ENCODE measurements around the gene AHNAK. TPM values are rescaled to one million over a fixed set of nuclear protein-coding genes. Genes with fewer than 3 reads are reported as not detected.
"Not testable (repeated sequence)": the region's sequence is repeated elsewhere in the genome, so short reads cannot be mapped to it uniquely, and the experiment has no call there.

The AHNAK gene
- total RNA-seq, 1 experiment from 2014 or later: 11.3 TPM

DNA sequence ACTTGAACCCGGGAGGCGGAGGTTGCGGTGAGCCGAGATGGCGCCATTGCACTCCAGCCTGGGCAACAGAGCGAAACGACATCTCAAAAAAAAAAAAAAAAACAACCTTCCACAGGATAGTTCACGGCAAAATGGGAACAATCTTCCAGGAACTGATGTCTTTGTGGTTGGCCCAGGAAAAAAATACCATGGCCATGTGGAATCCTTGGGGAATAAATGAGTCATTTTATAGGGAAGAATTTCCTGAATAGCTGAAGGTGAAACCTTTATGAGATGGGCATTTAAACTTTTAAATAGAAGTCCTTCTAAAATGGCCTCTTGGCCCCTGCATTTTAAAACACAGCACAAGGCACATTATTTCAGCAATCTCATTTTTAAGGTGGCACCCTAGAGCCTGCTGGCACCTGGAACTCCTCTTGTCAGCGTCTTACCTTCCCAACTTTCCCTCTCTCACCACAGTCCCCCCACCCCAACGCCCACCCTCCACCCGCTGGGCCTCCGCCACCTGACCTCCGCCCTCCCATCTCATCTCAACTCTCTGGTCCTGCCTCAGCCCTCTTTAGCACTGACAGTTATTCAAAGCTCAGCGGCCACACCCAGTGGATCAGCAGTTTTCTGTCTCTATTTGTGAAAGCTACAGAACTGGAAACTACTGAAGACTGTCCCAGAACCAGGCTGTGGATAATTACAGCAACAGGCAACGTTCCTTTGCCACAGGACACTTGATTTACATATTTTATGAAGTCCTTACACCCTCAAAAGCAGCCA lies 84.7 kb downstream of the AHNAK start:
- in situ Hi-C loops (cut with HindIII; ENCODE audit: low pct_unique_long_range_greater_than_20kb, low sequenced_read_pairs): no loop called here
- peak; percentile 52 for DNase-seq (ENCODE audit: low read depth, low spot score)

DNA sequence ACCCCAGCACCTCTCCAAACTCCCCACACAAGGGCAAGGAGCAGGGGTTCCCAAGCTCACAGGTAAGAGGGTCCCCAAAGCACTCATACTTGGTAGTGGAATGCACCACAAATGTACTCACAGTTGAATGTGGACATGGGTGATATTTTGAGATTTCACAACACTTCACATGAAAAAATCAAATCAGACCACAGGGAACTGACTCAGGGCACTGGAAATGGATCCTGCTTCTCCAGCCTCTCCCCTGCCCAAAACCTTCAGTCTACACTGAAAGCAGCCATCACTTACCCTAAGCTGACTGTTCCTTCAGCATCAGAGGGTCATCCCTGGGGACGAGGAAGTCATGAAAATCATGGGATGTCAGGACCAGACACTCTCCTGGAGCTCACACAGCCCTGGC lies 87.5 kb downstream of the AHNAK start:
- in situ Hi-C loops (cut with HindIII; ENCODE audit: low pct_unique_long_range_greater_than_20kb, low sequenced_read_pairs): no loop called here
- no peak for DNase-seq (ENCODE audit: low read depth, low spot score)

DNA sequence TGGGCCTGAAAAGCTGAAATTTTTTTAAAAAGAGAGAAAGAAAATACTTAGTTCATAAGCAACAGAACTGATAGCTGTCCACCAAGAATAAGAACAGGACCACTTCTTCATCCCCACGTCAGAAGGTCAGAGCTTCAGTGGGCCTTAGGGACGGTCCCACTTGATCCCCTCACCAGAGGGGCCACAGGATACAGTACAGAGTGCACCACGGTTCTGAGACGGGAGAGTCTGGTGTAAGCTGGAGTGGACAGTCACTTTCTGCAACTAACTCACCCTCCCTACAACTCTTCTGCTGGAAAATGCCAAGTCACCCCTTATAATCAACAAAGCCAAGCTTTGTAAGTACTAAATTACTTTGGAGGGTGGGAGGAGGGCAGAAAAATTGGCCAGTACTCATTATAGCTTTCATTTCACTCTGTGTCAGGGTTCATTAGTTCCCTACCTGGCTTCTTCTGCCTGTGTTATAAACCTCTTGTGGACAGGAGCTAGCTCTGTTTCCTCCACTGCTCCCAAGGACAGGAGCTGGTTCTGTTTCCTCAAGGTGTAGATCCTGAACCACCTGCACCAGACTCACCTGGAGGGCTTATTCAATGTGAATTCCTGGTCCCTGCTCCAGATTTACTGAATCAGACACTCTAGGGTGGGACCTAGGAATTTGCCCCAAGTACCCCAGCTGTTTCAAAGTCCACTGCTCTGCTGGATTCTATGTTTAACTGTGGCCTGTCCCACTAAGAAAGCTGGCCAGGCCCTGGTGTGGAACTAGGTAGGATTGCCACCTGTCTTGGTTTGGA lies 88.2 kb downstream of the AHNAK start:
- DNase-seq (ENCODE audit: low read depth, low spot score): peak; percentile 49
- in situ Hi-C loops (cut with HindIII; ENCODE audit: low pct_unique_long_range_greater_than_20kb, low sequenced_read_pairs): no loop called here

DNA sequence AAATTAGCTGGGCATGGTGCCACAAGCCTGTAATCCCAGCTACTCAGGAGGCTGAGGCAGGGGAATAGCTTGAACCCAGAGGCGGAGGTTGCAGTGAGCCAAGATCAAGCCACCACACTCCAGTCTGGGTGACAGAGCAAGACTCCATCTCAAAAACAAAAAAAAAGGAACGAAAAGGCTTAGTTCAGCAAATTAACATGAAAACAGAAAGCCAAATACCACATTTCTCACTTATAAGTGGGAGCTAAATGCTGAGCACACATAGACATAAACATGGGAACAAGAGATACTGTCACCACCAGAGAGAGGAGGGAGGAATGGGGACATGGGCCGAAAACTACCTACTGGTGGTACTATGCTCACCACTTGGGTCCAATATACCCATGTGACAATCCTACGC lies 89.1 kb downstream of the AHNAK start:
- no peak for DNase-seq (ENCODE audit: low read depth, low spot score)
- in situ Hi-C loops (cut with HindIII; ENCODE audit: low pct_unique_long_range_greater_than_20kb, low sequenced_read_pairs): no loop called here

DNA sequence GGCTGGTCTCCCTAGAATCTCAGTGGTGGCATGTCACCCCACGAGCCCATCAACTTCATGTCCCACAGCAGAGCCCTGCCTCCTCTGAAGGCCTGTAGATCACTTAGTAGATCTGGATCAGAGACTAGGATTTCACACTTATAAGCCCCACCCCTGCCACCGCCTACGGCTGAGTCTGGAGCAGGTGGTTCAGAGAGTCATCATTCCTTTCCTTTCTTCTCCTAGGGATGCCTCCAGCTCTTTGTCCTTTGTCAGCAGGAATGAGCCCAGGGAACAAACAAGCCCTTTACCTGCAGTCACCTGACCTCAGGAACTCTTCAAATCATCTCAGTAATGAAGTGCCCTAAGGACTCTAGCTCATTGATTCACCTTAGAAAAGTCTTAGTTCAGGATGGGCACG lies 90.0 kb downstream of the AHNAK start:
- no peak for DNase-seq (ENCODE audit: low read depth, low spot score)
- in situ Hi-C loops (cut with HindIII; ENCODE audit: low pct_unique_long_range_greater_than_20kb, low sequenced_read_pairs): no loop called here

DNA sequence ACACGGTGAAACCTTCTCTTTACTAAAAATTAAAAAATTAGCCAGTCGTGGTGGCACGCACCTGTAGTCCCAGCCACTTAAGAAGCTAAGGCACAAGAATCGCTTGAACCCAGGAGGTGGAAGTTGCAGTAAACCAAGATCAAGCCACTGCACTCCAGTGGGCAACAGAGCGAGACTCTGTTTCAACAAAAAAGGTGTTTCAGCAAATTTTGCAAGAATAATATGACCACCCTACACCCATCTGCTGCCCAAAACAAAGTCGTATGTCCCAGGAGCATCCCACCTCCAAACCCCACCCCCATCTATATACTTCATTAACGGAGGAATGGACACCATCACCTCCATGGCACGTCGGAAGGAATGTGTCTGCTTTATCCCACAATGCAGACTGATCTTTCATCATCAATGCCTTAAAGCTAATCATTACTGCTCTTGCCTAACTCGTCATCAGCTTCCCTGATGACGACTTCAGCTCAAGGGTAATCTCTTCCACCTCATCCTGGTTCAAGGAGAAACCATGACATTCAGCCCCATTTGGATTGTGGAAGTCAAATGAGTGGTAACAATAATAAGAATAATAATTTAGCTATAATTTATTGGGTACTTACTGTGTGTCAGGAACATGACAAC lies 93.7 kb downstream of the AHNAK start:
- DNase-seq (ENCODE audit: low read depth, low spot score): no peak
- in situ Hi-C loops (cut with HindIII; ENCODE audit: low pct_unique_long_range_greater_than_20kb, low sequenced_read_pairs): no loop called here

DNA sequence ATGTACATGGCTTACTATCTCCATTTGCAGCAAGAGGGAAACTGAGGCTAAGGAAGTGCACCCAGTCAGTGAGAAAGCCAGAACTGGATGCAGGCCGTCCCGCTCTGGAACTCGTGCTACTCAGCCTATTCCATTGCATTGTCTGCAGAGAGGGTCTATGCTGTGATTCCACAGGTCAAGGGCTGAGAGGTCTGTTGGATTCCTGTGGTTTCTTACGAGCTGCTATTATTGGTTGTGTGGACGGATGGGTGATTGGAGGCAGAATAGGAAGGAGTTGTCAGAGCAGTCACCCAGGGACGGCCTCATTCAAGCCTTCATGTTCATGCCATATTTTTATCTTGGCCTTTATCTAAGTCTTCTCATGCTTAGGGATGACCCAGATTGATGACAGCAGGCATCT lies 94.3 kb downstream of the AHNAK start:
- DNase-seq (ENCODE audit: low read depth, low spot score): no peak
- in situ Hi-C loops (cut with HindIII; ENCODE audit: low pct_unique_long_range_greater_than_20kb, low sequenced_read_pairs): no loop called here

DNA sequence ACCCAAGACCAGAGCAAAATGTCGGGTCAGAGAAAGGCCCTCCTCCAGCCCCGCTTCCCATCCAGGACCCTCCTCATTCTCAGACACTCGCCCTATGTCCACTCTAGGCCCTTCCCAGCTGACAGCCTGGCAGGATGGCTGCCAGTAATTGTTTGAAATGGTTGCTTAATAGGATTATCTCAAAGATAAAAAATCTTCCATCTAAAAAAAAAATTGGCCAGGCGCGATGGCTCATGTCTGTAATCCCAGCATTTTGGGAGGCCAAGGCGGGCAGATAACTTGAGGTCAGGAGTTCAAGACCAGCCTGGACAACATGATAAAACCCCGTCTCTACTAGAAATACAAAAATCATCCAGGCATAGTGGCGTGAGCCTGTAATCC lies 95.4 kb downstream of the AHNAK start:
- in situ Hi-C loops (cut with HindIII; ENCODE audit: low pct_unique_long_range_greater_than_20kb, low sequenced_read_pairs): no loop called here
- DNase-seq (ENCODE audit: low read depth, low spot score): no peak

DNA sequence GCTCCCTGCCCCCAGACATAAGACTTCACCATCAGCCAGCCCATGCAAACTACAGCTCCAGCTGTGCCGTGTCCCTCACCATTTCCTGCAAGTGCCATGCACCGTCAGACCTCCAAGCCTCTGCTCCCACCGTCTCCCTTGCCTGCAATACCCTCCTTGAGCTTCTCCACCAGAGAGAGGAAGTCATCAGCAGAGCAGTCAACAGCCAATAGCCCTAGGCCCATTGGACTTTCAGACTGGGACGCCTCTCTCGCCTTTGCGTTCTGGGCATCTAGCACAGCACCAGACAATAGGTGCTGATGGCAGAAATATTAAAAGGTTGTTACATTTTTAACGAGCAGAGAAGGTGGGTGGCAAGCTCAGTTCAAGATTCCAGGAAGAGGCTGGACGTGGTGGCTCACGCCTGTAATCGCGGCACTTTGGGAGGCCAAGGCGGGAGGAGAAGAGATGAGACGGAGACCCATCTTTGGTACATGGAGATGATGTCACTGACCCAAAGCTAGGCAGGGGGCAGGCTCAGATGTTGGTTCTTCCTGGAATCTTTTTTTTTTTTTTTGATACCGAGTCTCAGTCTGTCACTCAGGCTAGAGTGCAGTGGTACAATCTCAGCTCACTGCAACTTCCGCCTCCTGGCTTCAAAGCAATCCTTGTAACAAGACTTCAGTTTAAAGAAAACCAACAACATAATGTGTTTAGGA lies 95.9 kb downstream of the AHNAK start:
- in situ Hi-C loops (cut with HindIII; ENCODE audit: low pct_unique_long_range_greater_than_20kb, low sequenced_read_pairs): no loop called here
- no peak for DNase-seq (ENCODE audit: low read depth, low spot score)

DNA sequence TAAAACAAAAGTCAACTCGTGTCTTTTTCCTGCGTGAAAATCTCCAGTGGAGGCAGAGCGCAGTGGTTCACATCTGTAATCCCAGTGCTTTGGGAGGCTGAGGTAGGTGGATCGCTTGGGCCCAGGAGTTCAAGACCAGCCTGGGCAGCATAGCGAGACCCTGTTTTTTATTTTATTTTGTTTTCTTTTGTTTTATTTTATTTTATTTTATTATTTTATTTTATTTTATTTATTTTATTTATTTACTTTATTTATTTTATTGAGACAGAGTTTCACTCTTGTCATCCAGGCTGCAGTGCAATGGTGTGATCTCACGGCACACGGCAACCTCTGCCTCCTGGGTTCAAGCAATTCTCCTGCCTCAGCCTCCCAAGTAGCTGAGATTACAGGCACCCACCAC lies 96.7 kb downstream of the AHNAK start:
- DNase-seq (ENCODE audit: low read depth, low spot score); in situ Hi-C loops (cut with HindIII; ENCODE audit: low pct_unique_long_range_greater_than_20kb, low sequenced_read_pairs): not testable (repeated sequence)

DNA sequence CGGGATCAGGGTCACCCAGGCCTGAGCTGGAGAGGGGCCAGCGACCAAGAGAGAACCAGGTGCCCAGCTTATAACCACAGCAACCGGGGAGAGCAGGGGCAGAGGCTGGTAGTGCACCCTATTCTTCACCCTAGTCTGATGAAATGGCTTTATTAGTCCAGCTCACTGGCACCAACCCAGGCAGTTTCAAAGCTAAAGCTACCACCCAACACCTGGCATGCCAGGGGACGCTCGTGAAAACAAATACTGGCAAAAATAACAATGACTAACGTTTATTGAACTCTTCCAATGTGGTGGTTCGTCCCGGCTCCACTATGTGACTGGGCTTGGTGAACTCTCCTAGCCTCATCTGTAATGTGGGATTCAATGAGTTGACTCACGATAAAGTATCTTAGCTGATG lies 97.2 kb downstream of the AHNAK start:
- no peak for DNase-seq (ENCODE audit: low read depth, low spot score)
- in situ Hi-C loops (cut with HindIII; ENCODE audit: low pct_unique_long_range_greater_than_20kb, low sequenced_read_pairs): no loop called here

DNA sequence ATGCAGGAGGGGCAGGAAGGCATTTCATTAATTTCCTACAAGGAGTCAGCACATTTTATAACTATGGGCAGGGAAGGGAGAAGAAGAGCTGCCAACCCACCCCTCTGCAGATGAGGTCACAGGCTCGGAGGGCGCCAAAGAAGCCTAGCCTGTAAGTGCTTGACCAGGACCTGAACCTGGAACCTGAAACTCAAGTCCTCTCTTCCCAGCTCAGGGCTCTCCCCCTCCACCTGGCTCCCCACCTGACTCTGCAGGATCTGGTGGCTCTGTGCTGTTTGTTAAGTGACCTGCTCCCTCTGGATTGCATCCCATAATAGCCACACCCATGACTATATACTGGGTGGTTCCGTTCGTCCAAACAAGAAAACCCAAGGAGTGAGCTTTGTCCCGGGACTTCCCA lies 100.5 kb downstream of the AHNAK start:
- in situ Hi-C loops (cut with HindIII; ENCODE audit: low pct_unique_long_range_greater_than_20kb, low sequenced_read_pairs): no loop called here
- no peak for DNase-seq (ENCODE audit: low read depth, low spot score)

DNA sequence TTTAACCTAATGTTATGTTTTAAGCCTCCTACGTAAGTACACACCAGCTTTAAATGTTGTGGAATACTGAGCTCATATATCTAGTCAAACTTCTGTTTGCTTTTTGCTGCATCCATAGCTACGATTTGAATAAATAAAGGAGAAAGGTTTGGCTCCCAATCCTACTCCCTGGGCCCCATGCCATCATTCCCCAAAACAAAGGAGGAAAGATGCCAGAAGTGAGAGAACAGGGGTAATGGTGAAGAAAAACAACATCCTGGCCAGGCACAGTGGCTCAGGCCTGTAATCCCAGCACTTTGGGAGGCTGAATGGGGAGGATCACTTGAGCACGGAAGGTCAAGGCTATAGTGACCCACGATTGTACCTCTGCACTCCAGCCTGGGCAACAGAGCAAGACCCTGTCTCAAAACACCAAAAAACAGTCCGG lies 101.3 kb downstream of the AHNAK start:
- DNase-seq (ENCODE audit: low read depth, low spot score): no peak
- in situ Hi-C loops (cut with HindIII; ENCODE audit: low pct_unique_long_range_greater_than_20kb, low sequenced_read_pairs): no loop called here

DNA sequence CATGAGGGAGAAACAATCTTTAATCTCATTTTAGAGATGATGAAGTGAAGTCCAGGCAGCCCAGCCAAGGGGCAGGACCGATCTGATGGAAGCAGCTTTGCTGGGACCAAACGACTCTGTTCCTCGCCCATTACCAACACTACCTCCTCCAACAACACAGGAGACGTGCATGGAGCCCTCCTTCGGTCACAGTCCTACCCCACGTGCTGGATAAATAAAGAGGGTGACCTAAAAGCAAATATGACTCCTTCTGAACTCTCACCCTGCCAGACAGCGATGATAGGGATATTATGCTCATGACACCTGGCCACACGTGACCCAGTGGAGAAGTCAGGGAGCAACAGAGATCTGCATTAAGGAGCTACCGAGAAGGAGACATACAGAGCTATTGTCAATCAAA lies 101.8 kb downstream of the AHNAK start:
- no peak for DNase-seq (ENCODE audit: low read depth, low spot score)
- in situ Hi-C loops (cut with HindIII; ENCODE audit: low pct_unique_long_range_greater_than_20kb, low sequenced_read_pairs): no loop called here

DNA sequence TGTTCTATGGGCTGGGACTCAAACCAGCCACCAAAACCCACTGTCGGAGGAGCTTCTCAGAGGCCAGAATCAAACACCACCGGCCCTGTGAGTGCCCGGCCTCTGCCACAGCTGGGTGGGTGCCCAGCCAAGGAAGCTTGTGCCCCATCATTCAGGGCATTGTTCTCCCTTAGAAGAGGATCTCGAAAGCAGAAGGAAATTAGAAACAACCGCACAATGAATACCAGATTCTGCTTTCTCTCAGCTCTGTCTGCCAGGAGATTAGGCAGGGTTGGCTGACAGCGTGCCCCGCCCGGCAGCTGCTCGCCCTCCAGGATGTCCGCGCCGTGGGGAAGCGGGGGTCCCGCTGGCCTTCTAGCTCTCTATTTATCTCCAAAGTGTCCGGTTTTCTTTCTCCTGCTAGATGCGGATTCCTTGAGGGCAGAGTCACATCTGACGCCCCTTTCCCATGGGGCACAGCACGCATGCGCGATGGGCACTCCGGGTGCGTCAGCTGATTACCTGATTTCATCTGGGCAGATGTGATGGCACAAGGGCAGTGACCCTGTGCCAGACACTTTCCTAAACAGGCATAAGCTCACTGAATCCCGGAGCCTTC lies 102.3 kb downstream of the AHNAK start:
- in situ Hi-C loops (cut with HindIII; ENCODE audit: low pct_unique_long_range_greater_than_20kb, low sequenced_read_pairs): no loop called here
- DNase-seq (ENCODE audit: low read depth, low spot score): no peak

DNA sequence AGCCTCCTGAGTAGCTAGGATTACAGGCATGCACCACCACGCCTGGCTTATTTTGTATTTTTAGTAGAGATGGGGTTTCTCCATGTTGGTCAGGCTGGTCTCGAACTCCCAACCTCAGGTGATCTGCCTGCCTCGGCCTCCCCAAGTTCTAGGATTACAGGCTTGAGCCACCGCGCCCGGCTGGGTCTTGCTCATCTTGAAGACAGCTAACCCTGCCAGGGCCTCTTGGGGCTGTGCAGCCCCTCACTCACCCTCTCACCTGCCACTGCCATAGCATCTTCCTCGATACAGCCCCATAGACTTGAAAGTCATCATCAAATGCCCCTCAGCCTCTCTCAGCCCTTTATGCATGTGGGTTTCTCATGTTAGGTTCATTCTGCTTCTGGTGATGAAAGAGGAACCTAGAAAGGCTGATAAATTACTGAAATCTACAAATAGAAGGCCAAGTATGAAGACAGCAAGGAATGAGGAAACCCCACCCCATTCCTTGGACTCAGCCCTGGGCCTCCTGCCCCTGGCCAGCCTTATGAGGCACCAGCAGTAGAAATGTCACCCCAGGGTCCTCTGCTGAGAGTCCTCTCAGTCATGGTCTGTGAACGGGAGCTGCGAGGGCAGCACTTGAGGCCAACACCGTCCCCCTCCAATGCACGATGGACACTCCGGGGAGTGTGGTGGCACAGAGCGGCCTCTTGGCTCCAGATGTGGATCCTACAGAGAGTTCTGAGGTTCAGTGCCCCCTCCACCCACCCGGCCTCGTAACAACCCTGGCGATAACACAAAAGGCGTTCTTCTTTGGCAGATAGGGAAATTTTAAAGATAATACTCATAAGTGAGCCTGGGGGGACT lies 103.0 kb downstream of the AHNAK start:
- in situ Hi-C loops (cut with HindIII; ENCODE audit: low pct_unique_long_range_greater_than_20kb, low sequenced_read_pairs): no loop called here

More for the DNA sequence above, 103.0 kb downstream of the AHNAK start:
- DNase-seq (ENCODE audit: low read depth, low spot score): no peak

Measured in SK-MEL-5 (cell line).